Activated CD4-positive, alpha-beta T cell treated with anti-CD3 and anti-CD28 coated beads for 1 hour (primary cell): ENCODE measurements around the gene LETM1.

Source experiments
- DNase-seq: peaks from one replicate; pipeline ENCODE4 v3.0.0-alpha.2; 2020

Gene LETM1

GRCh38 chr4:1805493-1806222 lies 50.3 kb downstream of the LETM1 start:
- DNase-seq = no peak

GRCh38 chr4:1804638-1805492 lies 51.1 kb downstream of the LETM1 start:
- no peak for DNase-seq

GRCh38 chr4:1803523-1804423 lies 52.2 kb downstream of the LETM1 start:
- DNase-seq = no peak

GRCh38 chr4:1802720-1803522 lies 53.0 kb downstream of the LETM1 start:
- DNase-seq = no peak

GRCh38 chr4:1802151-1802715 lies 53.7 kb downstream of the LETM1 start:
- no peak for DNase-seq

- DNase-seq = no peak
Measured at GRCh38 chr4:1801286-1801958, 54.5 kb downstream of the LETM1 start.

GRCh38 chr4:1800805-1801204 lies 55.2 kb downstream of the LETM1 start:
- no peak for DNase-seq

- no peak for DNase-seq
Measured at GRCh38 chr4:1799387-1800375, 56.3 kb downstream of the LETM1 start.

GRCh38 chr4:1798580-1799386 lies 57.2 kb downstream of the LETM1 start:
- DNase-seq = no peak

- no peak for DNase-seq
Measured at GRCh38 chr4:1797861-1798579, 57.9 kb downstream of the LETM1 start.

- DNase-seq = no peak
Measured at GRCh38 chr4:1797298-1797860, 58.6 kb downstream of the LETM1 start.

GRCh38 chr4:1796486-1797204 lies 59.3 kb downstream of the LETM1 start:
- no peak for DNase-seq

GRCh38 chr4:1795299-1796195 lies 60.4 kb downstream of the LETM1 start:
- DNase-seq = no peak

GRCh38 chr4:1794809-1795298 lies 61.1 kb downstream of the LETM1 start:
- no peak for DNase-seq

GRCh38 chr4:1793940-1794808 lies 61.8 kb downstream of the LETM1 start:
- no peak for DNase-seq
